AG20443 (cell line): Measurements from ENCODE around the gene PTPN4.
"Not testable (repeated sequence)": the region's sequence is repeated elsewhere in the genome, so short reads cannot be mapped to it uniquely, and the experiment has no call there.

Source experiments
- DNase-seq: peaks from one replicate; pipeline ENCODE4 v3.0.0; 2012; ENCODE audit warnings: low spot score, mixed read lengths

Gene PTPN4

DNA sequence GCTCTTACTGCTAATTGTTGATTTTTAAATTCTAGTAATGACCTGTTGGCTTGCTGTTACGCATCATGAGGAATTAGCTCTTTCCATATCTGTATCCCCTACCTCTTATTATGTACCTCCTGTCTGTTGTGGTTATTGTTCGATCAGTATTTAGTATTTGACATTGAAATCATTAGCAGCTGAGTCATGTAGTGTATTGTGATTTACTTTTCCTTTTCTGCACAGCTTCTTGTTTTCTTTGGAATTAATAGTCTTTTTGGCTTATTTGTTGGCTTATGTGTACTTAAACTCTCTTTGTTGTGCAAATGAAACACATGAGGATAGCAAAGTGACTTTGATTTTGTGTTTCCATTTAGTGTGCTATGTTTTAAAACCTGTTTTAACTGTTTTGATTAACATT, 257.5 kb downstream of the PTPN4 start:
- no peak for DNase-seq

DNA sequence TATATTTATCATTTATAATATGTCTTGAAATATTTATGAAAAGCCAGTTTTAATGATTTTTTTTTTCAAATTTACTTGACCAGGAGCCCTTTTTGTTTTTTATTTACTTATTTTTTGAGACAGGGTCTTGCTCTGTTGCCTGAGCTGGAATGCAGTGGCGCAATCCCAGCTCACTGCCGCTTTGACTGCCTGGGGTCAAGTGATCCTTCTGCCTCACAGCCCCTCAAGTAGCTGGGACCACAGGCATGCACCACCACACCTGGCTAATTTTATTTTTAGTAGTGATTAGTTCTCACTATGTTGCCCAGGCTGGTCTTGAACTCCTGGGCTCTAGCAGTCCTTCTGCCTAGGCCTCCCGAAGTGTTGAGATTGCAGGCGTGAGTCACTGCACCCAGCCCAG, 258.8 kb downstream of the PTPN4 start:
- DNase-seq, result no peak

DNA sequence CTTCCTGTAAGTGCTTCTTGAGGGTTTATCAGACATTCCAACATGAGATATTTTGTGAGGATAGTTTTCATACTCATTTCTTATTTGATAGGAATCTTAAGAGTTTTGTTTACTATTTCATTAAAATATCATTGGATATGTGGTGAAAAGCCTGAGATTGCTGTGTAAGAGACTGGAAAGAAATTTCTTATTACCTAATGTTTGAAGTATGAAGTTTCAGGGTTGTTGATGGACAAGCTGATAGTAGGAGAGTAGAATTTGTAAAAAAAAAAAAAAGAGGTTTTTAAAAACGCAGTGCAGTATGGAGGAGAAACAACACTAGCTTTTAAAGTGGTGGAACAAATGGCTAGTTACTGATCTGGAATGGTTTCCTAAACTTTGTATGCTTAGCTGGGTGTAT, 260.8 kb downstream of the PTPN4 start:
- no peak for DNase-seq

DNA sequence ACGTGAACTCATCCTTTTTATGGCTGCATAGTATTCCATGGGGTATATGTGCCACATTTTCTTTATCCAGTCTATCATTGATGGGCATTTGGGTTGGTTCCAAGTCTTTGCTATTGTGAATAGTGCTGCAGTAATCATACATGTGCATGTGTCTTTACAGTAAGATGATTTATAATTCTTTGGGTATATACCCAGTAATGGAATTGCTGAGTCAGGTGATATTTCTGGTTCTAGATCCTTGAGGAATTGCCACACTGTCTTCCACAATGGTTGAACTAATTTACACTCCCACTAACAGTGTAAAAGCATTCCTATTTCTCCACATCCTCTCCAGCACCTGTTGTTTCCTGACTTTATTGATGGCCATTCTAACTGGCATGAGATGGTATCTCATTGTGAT, 262.8 kb downstream of the PTPN4 start:
- DNase-seq, result not testable (repeated sequence)

DNA sequence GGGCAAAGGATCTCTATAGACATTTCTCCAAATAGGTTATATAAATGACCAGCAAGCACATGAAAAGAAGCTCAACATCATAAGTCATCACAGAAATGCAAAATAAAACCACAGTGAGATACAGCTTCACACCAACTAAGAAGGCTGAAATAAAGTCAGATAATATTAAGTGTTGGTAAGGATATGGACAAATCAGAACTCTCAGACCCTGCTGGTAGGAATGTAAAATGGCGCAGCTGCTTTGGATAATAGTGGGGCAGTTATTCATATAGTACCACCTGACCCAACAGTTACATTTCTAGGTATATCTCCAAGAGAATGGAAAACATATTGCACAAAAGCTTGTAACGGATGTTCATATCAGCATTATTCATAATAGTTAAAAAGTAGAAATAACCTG, 267.2 kb downstream of the PTPN4 start:
- no peak for DNase-seq

DNA sequence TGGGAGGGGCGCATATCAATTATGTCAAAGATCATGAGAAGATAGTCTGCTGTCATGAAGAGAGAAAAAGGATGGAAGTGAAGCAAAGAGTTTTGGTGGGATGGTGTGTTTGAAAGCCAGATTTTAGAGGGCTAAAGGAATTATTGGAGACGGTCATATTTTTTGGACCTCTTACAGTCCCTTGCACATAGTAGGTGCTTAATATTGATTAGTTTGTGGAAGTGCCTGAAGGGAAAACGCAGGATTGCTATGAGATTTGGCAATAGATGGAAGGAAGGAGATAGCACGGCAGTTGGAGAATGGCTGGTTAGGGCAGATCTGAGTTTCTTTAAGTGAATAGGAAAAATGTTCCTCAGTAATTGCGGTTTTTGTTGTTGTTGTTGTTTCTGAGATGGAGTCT, 269.1 kb downstream of the PTPN4 start:
- no peak for DNase-seq

DNA sequence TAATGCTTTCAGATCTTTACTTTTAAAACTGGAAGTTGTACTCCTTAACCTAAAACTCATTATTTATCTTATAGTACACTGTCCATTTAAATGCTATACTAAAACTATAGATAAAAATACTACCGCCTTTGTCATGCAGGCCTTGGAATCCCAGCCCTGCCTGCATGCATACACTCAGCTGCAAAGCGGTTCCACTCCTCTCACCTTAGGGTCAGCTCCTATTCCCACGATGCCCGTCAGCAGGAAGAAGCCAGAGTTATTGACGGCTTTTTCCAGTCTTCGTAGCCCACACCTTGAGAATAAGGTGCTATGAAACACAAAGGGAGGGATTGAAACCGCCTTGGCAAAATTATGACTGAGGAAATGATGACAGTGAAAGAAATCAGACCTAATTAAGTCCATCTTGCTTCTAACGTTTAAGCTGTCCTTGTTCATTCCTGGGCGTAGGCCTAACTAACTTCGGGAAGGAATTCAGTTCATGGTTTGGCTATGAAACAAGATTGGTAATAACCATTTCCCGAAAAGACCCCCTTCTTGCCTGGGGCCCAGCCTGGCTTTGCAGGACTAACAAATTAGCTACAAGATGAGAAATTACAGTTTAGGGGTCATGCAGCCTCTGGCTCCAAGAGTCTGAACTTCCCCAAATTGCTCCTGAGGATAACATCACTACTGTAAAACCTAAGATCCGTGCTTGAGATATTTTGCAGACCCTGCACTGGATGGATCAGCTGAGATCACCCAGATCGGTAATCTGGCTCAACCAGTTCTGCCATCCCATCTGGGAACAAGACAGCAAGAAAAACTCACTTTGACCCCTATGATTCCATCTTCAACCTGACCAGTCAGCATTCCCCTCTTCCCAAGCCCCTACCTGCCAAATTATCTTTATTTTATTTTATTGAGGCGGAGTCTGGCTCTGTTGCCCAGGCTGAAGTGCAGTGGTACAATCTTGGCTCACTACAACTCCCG, 270.2 kb downstream of the PTPN4 start:
- no peak for DNase-seq

DNA sequence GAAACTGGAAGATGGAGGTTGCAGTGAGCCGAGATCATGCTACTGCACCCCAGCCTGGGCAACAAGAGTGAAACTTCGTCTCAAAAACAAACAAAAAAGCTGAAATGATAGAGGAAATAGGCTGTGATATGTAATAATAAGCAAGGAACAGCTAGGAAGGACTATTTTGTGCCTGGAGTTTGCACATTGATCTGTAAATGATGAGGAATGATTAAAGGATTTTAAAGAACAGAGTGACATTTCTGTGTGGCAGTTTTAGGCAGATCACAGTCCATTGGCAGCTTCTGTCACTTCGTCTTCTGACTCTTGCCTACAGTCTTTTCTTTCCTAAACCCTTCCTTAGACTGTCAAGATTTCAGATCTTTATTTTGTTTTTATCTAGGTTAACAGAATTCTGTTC, 272.6 kb downstream of the PTPN4 start:
- no peak for DNase-seq
